Measurements from ENCODE around the gene JPT2. TPM values are rescaled to one million over a fixed set of nuclear protein-coding genes. Genes with fewer than 3 reads are reported as not detected.

Gene JPT2
- total and polyA plus RNA-seq, 8 donors: 13.4 to 118 (median 37.1) TPM

- Histone ChIP-seq H3K4me1 (peaks cover 20 to 60% (median 48%) of the 10 kb centered on the region in 4 donors), H3K36me3 (peaks cover under 1 to 20% (median 19%) of the 10 kb centered on the region in 4 donors), H3K9me3 (no peaks in the 10 kb centered on the region), H3K4me3 (peak within 1 kb of the TSS; percentile 83 to 95 (median 92)), H3K27me3 (no peaks in the 10 kb centered on the region), H3K27ac (peak within 1 kb of the TSS; percentile 87 to 97 (median 94))
- peak; percentile 92 to 97 for DNase-seq
- WGBS, 5 donors: 0 to 1% (median 0%) methylated on average over 34 to 79 of the region's 79 CpGs
- TF ChIP-seq CTCF (IDR thresholded peaks at IDR 0.05) (peak in 5 of 7 experiments; percentile 57 to 100 (median 96)), EP300 (IDR thresholded peaks at IDR 0.05) (no peak), POLR2A (IDR thresholded peaks at IDR 0.05) (peak in 2 of 4 donors; percentile 32 to 89), POLR2AphosphoS5 (IDR thresholded peaks at IDR 0.05) (peak; percentile 77 to 98 (median 96))
- intact Hi-C loops (cut with DNase I; ENCODE audit: low total_unique reads): no loop called here
Observed at GRCh38 chr16:1705688-1706385, 27.8 kb downstream of the JPT2 start, which contains the start of gene MAPK8IP3. TSS of gene MAPK8IP3 (plus strand) at chr16:1706195. CDS start at chr16:1706340, 145 bp downstream.

GRCh38 chr16:1706386-1707192 is 28.5 kb downstream of the JPT2 start:
- no peak for TF ChIP-seq POLR2AphosphoS5 (IDR thresholded peaks at IDR 0.05)
- no peak for TF ChIP-seq POLR2A (IDR thresholded peaks at IDR 0.05)
- no peak for TF ChIP-seq EP300 (IDR thresholded peaks at IDR 0.05)
- TF ChIP-seq CTCF (IDR thresholded peaks at IDR 0.05): no peak
- Histone ChIP-seq H3K27me3 (no peaks in the 10 kb centered on the region), H3K27ac (peak overlapping the region; percentile 87 to 97 (median 94)), H3K4me1 (peaks cover 20 to 65% (median 49%) of the 10 kb centered on the region in 4 donors), H3K4me3 (peak overlapping the region; percentile 83 to 95 (median 92)), H3K9me3 (no peaks in the 10 kb centered on the region), H3K36me3 (peaks cover 0 to 18% (median 14%) of the 10 kb centered on the region in 4 donors)
- intact Hi-C loops (cut with DNase I; ENCODE audit: low total_unique reads): no loop called here
- peak in 1 of 2 donors; percentile 64 for DNase-seq
- WGBS, 5 donors: 0 to 1% (median 0%) methylated on average over 7 to 62 of the region's 62 CpGs

- DNase-seq: peak in 1 of 2 donors; percentile 53
- peaks cover 20 to 68% (median 50%) of the 10 kb centered on the region in 4 donors for H3K4me1 ChIP-seq
- WGBS, 5 donors: 10 to 14% (median 13%) methylated on average over 16 of the region's 16 CpGs
Observed at GRCh38 chr16:1707193-1707790, 29.2 kb downstream of the JPT2 start.

More at GRCh38 chr16:1707193-1707790, 29.2 kb downstream of the JPT2 start:
- no peaks in the 10 kb centered on the region for H3K27me3 ChIP-seq
- H3K4me3 ChIP-seq: peak overlapping the region; percentile 83 to 95 (median 92)
- no peak for TF ChIP-seq EP300 (IDR thresholded peaks at IDR 0.05)
- TF ChIP-seq CTCF (IDR thresholded peaks at IDR 0.05): no peak
- intact Hi-C loops (cut with DNase I; ENCODE audit: low total_unique reads): no loop called here
- H3K36me3 ChIP-seq: peaks cover 0 to 13% (median 8%) of the 10 kb centered on the region in 4 donors
- H3K27ac ChIP-seq: peak overlapping the region; percentile 40 to 97 (median 93)
- no peaks in the 10 kb centered on the region for H3K9me3 ChIP-seq
